HG03469 (cell line): Measurements from ENCODE around the gene PHC2.

Experiments used
- ATAC-seq: cut with Tn5 transposase; IDR thresholded peaks from one replicate; pipeline ENCODE4 v1.9.1; 2021; ENCODE audit warnings: mild to moderate bottlenecking, moderate library complexity, moderate number of reproducible peaks; ENCODE audit not compliant: unreplicated experiment

PHC2 gene

DNA sequence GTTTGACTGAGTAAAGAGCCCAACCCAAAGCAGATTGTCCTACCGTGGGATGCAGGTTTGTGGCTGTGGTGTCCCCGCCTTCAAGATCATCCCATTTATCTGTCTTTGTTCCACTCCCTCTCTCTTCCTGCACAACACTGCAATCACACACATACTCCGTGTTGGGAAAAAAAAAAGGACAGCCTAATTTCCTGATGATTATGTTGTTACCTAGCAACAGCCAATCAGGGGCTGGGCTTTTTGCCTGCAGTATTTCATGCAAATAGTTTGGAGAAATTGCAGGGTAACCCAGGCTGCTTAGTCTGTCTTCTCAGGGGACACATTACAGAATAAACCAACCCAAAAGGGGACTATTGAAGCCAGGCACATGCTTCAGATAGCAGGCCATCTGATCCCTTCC is 38.3 kb downstream of the PHC2 start:
- ATAC-seq: no peak

DNA sequence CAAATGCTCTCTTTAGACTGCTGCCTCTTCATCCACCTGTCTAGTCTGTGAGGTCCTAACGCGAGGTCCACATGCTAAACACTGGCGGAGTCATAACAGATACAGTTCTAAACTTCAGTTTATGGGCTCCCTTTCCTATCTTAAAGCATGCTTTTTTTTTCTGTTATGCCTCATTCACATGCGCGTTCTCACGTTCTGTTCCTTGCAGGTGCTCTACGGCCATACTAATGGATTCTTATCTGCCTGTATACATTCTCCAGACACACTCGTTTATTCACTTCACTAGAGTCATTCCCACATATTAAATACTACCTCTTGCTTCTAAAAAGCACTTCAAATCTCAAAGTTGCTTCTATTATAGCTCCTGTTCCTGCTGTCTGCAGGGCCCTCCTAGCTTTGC is 38.7 kb downstream of the PHC2 start:
- no peak for ATAC-seq

DNA sequence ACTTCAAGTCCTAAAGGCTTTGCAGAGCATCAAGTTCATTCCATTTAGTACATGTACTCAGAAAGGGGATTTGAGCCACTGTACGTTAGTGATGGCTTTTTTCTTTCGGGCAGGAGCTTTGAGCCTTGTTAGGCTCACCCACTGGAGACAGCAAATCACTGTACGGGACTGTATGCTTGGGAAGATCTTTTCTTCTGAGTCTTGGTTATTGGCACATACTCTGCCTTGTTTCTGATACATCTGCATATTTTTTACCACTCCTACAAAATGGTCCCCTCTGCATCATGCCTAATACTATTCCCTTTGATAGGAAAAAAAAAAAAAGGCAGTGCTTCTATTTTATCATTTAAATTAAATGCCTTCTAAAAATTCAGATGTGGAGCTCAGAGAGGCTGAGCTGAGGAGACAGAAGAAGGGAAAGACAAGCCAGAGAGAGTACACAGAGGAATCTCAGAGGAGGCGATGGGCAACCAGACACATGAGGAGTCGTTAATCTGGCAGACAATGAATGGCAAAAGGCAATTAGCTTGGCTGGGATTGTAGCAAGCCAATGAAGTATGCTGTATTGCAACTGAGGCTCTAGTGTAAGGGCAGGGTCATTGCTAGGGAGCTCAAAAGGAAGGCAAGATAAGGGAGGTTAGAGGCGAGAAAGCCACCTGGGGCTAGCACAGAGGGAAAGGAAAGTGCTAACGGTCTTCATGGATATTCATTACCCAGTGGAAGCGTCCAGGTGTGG is 39.4 kb downstream of the PHC2 start:
- no peak for ATAC-seq

DNA sequence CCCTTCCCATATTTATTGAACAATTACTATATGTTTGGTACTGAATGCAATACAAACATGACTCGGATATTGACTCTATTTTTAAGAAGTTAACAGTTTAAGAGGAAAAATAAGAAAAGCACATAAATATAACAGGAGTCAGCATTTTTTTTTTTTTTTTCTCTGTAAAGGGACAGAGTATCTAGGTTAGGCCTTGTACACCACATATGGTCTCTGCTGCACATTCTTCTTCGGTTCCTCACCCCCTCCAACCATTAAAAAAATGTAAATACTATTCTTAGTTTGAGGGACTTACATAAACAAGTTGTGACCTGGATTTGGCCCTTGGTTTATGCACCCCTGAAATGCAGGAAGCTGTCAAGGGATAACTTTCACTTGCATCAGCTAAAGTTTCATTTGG is 40.4 kb downstream of the PHC2 start:
- ATAC-seq: no peak

DNA sequence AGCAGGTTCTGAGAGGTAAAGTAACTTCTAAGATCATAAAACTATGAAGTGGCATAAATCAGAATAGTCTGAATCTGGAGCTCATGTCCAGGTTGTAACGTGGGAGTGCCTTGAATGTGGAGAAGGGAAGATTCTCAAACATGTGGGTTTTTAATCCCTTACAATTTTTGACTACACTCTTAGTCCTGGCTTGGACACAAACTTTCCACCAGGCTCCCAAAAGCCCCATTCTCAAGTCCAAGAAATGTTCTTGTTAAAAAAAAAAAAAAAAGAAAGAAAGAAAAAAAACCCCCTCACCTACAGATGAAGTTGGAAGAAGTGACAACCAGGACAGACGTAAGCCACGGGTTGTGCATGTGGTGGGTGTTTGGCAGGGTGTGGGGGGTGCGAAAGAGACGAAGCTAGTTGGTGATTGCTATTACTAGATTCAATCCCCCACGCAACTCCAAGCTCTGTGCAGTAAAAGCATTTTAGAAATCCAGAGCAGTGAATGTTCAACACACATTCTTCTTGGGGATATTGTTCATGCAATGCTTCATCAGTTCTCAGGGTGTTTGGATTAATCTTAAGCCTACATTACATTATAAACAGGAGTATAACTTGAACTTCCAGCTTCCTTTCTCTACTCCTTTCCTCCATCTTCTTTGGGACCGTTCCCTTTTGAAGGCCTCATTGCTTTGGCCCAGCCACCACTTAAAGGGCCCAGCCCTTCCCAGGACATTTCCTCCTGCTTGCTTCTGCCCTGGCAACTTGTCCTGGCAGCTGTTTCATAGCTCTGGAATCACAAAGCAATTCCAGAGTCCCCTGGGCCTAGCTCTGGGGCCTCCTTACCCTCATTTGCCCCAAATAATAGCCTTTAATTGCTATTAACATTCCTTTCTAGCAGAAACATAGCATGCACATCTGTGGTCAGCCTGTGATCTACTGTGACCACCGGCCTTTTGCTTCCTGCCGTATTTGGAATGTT is 41.8 kb downstream of the PHC2 start:
- no peak for ATAC-seq

DNA sequence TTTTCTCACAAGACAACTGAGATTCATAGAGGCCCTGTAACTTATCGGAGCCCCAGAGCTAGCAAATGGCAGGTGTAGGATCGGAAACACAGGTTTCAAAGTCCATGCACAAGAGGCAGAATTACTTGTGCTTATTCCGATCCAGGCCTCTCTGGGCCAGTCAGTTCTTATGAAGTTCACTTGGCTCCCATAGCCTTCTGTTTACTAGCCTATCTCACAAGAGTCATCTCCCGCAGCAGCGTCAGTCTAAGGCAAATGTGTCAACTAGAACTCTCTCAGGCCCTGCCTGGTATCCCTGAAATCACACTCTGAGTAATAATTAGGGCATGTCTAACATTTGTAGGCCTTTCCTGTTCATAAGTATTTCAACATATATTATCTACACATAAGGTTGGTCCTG is 43.3 kb downstream of the PHC2 start:
- ATAC-seq: no peak

DNA sequence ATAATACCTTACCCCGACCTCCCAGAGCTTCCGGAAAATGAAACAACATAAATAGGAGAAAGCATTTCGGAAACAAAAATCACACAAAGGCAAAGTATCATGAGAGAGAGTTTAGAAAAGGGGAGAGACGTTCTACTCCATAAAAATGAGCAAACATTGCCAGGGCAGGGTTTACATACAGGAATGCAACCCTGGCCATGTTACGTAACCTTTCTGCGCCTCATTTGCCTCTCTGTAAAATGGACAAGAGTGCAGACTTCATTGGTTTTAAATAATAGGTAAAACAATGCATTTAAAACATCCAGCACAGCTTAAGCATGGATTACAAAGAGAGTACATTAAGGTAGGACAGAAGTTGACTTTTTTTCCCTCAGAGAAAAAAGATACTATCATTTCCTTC is 45.6 kb downstream of the PHC2 start:
- ATAC-seq: no peak

DNA sequence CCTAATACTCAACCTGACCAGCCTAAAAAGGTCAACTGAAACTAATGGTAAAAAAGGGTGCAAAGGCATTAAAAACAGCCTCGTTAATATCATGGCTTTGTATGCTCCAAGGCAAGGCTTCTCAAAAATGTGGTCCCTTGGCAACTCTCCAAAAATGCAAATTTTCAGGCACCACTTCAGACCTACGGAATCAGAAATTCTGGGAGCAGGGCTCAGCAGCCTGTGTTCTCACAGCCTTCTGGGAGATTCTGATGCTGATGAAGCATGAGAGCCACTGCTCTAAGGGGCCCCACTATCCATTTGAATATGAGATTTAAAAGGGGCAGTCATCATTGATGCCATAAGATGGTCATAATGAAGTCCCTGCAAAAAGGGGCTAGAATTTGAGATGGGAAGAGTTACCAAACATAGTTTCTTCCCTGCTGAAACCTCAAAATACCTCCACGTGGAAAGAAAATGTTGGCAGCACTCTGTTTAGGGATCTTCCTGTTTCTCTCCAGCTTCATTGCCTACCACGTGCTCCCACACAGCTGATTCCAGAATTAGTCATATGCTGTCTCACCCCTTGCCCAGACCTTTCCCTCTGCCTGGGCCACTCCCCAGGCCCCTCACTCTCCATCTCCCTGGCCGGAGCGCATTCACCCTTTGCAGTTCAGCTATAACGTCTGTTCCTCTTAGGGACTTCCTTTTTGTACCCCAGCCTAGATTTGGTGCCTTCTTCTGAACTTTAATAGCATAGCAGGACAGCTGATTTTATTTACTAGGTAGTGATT is 46.7 kb downstream of the PHC2 start:
- no peak for ATAC-seq

DNA sequence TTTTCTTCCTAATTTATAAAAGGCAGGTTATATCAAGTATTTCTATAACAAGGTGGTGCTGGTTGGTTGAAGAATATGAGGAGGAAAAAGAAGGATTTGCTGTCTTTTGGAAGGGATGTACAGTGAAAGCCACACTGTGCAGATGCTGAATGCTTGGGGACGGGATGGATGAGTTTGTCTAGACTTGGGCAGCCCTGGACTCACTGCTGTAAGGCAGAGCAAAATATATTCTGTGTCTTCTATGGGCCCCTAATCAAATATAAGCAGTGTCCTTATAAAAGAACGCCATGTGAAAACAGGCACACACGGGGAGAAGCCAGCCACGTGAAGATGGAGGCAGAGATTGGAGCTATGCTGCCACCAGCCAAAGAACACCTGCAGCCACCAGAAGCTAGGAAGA is 47.4 kb downstream of the PHC2 start:
- ATAC-seq: no peak

DNA sequence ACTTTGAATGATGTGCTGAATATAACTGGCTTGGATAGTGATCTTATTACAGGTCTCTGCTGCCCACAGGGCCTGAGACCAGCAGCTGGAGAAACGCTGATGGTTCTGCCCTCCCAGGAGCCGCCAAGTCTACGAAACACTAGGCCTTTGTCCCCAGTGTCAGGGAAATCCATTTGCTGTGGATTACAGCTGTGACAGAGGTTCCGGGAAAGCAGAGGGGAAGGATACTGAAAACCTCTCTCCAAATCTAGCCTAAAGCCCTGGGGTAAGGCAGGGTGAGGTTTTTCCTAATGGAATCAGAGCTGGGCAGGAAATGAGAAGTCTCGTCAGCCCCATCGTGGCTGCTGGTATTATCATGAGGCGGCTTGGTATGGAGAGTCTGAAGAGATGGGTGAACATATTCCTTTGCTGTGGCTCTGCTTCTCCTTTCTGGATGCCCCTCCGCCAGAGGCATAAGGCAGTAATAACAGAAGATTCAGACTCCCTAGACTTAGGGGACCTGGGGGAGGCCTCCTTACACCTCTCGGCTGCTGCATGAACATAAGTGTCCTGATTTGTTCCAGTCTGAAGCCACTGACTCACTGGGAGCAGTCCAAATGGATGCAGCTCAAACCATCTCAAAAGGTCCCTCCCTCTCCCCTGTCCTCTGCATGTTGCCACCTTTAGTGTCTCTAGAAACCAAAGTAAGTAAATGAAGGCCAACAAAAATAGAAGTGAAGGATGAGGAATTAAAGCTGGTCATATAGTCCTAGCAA is 48.1 kb downstream of the PHC2 start:
- no peak for ATAC-seq

DNA sequence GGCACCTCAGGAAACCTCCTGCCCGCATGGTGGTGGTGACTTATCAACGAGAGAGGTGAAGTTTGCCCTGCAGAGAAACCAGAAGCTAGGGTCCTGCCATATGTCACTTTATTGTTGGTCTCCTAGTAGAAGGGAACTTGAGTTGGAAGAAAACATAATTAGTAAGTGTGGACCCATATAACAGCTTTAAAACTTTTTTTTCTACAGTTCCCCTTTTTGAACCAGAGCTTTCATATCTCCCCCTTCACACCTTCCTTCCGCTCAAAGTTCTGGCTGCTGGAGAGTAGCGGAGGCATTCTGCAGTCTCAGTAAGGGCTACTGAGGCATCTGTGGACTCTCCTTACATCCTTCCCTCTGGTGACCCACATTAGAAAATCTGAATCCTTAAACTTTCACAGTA is 48.9 kb downstream of the PHC2 start:
- no peak for ATAC-seq

DNA sequence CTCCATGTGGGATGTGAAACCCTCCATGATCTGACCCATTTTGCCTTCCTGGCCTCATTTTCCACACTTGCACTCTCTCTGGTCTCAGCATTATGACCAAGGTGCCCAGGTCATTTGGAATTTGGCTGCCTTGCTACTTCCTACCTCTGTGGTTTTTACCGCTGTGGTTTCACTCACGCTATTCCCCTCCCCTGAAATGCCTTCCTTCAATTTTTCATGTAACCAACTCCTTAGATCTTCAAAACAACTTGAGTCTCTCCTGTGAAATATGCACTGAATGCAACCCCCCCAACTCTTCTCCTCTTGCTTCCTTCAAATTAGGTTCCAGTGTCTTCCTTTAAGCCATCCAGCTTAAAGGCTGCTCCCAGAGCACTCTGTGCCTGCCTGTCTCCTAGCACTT is 50.1 kb downstream of the PHC2 start:
- no peak for ATAC-seq

DNA sequence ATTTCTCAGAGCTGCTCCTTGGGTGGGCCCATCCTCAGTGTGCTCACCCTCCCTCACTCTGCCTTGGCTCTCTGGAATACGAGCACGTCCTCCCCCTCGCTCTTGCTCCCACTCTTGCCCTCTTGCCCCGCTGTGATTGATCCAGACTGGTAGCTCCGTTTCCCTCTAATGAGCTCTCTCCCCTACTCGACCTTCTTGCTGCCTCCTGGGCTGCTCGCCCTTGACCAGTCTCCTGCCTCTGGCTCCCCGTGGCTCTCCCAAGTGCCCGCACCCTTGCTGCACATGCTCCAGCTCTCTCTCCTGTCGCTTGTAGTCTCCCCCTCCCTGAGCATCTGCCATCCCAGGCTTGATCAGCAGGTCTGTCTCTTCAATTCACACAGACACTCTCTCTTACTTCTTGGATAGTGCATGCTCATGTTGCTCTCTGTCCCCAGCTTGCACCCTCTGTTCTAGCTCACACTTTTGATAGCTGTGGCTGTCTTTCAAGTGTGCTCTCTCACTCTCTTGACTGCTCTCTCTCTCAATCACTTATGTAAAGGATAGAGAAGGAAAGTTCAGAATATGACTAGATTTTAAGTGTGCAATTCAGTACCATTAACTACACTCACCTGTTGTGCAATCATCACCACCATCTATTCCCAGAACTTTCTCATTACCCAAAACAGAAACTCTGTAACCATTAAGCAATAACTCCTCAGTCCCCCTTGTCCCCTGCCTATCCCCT is 51.1 kb downstream of the PHC2 start:
- no peak for ATAC-seq

DNA sequence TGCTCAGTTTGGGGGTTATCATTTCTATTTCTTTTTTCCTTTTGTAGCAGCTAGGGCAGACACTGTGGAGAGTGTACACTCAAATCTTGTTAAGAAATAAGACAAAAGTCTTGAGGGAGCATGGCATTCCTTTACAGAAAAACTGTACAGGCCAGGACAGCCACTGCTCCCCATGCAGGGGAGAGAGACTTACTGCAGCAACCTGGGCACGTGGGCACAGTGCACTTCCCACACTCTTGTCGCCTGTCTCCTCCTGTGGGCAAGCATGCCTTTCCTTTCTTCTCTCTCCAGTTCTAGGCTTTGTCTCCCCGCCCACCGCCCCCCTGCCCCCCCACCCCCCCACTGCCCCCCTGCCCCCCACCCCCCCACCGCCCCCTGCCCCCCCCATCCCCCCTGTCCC is 51.9 kb downstream of the PHC2 start:
- ATAC-seq: no peak

DNA sequence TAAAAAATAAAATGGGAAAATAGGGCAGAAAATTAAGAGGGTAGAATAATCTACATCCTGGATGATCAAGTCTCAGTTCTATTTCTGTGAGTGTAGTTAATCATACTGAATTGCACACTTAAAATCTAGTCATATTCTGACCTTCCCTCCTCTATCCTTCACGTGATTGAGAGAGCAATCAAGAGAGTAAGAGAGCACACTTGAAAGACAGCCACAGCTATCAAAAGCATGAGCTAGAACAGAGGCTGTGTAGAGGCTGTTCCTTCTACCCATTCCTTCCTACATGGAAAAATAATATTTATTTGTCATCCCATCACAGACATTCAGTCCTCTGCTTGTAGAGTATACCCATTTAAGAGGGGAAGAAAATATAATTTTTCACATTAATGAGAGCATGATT is 52.4 kb downstream of the PHC2 start:
- ATAC-seq: no peak

DNA sequence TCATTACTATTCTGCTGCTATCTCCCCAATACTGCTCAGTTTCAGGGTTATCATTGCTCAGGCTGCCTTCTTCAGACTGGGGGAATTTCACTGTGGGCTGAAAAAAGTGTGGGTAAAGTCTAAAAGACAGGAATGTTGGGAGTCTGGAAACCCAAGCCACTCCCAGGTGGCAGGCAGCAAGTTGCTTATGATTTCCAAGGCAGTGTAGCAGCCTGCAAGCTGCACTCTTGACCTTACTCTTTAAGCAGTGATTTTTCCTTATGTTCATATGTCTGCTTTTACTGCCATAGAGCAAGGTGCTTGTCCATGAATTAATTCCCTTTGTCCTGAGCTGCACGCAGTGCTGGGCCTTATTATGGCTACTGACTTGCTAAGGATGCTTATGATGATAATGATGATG is 53.1 kb downstream of the PHC2 start:
- no peak for ATAC-seq

DNA sequence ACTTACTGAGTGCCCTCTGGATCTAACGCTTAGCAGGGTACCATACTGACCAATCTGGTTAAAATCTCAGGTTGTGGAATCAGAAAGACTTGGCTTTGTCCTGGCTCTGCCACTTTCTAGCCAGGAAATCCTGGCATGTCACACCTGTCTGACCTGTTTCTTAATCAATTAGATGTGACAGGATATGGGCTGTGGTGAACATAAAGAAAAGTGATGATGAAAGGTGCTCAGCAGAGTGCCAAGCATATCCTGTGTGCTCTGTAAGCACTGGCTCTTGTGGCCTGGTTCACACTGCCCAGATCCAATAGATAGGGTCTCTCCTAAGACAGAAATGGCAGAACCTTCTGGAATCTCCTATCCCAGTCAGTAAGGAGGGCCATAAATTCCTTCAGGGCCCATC is 53.9 kb downstream of the PHC2 start:
- no peak for ATAC-seq

DNA sequence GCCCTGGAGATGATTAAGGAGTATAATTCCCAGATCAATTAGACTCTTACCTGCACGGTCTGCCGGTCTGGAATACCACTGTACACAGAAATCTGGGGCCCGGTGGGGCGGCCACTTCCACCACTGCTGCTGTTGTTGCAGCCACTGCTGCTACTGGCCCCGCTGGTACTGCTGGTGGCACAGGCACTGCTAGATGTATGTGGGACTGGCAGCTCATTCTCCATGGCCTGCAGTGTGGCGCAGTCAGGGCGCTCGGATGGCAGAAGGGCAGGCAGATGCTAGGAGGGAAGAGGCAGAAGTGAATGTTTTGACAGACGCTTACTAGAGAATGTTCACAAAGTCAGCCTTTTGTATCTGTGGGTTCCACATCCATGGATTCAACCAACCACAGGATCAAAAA is 55.6 kb downstream of the PHC2 start:
- ATAC-seq: no peak

DNA sequence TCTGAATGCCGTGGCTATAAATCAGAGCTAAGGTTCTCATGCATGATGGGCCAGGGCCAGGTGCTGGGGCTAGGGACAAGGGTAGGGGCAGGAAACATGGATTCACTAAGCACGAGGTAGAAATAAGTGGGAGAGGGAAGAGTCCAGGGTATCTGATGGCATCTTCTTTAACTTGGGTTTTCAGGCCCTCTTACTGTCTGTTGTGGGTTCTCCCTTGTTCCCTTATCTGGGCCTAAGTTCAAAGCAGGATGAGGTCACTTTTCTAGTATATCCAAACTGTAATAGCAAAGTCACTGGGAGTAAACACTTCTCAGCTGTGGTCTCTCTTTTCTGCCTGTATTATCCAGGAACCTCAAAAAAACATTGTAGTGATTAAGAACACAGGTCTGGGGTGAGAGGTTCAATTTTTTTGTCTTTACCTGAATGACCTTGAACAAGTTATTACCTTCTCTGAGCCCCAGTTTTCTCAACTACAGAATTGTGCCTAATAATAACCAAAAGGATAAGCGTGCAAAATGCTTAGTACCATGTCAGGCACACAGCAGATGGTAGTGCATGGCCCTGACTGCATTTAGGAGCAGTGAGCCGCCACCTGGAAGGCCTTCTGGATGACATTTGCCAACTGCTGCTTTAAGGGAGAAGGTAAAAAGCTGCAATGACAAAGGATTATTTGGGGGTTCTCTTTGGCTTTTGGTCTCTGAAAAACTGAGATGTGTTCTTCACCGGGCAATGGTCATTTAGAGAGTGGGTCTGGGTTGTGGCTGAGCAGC is 56.4 kb downstream of the PHC2 start:
- no peak for ATAC-seq
